Right atrium auricular region (tissue), 2 donors: ENCODE measurements around the gene SLC1A5. TPM values are rescaled to one million over a fixed set of nuclear protein-coding genes. Genes with fewer than 3 reads are reported as not detected.

Experiments
- DNase-seq: peaks from one replicate; pipeline ENCODE4 v3.0.0-alpha.2; 2019; ENCODE audit warnings: low spot score
- H3K27ac ChIP-seq, 2 donors: fragments of 200-600 bp; sonication (generic); 1 replicate in 1 of 2; 2 replicates in 1 of 2; pipeline ENCODE4 v1.5.1; 2016 to 2019
- H3K27me3 ChIP-seq, 2 donors: fragments of 200-600 bp; sonication (generic); one replicate each; pipeline versions ENCODE4 v1.5.1 to v1.6.0; 2017 to 2019
- H3K36me3 ChIP-seq: fragments of 200-600 bp; sonication (generic); one replicate; pipeline ENCODE4 v1.5.1; 2016
- H3K4me1 ChIP-seq, 2 donors: fragments of 200-600 bp; sonication (generic); one replicate each; pipeline versions ENCODE4 v1.5.1 to v1.6.0; 2017 to 2019
- H3K4me3 ChIP-seq, 2 donors: fragments of 200-600 bp; sonication (generic); 1 replicate in 1 of 2; 2 replicates in 1 of 2; pipeline ENCODE4 v1.5.1; 2017 to 2019; ENCODE audit warnings: mild to moderate bottlenecking in 1 of 2, moderate library complexity in 1 of 2
- H3K9me3 ChIP-seq, 2 donors: fragments of 200-600 bp; sonication (generic); one replicate each; pipeline ENCODE4 v1.5.1; 2019
- total RNA-seq, 2 donors: library from RNA; depleted of rRNA; stranded (reverse); fragments of >200 nt; gene quantifications; one replicate each; pipeline ENCODE4 v1.1.0, GENCODE V29; 2016
- TF ChIP-seq, protein P1 (sequence below), 2 donors: fragments of 200-600 bp; sonication (generic); IDR thresholded peaks; one replicate each; pipeline ENCODE4 v1.5.1; 2019; ENCODE audit warnings: antibody characterized with exemption in 2 of 2

The SLC1A5 gene
- total RNA-seq, 2 donors from 2014 or later = 21.2 to 42.6 TPM

DNA sequence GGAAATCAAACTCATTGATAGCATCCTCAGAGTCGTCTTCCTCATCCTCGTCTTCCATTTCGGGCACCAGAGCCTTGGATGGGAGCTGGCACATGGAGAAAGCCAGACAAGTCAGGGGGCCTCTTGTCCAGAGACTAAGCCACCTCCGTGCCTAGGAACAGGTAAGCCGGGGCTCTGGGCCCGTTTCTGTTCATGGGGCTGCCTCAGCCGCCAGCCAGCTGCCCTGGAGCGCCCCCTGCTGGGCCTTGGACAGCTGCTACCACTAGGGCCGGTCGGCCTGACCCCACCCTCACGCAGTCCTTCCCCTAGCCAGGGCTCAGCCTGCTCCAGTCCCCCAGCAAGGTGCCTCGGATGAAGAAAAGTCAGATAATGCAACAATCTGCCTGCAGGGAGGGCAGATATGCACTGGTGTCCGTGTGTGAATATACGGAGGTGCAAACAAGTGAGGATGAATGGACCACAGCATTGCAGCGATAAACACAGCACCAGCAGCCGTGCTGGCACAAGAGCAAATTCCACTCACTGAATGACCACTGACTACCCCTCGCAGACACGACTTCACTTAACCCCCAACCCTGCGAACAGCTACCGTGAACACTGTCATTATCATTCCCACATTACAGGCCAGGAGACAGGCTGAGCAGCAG, 59.6 kb downstream of the SLC1A5 start:
- H3K27me3 ChIP-seq = no peaks in the 10 kb centered on the region
- peaks cover 0 to 39% of the 10 kb centered on the region in 2 donors for H3K4me1 ChIP-seq

GRCh38 chr19:46728208-46728607, 60.2 kb downstream of the SLC1A5 start:
- H3K4me3 ChIP-seq = no peak overlapping the region
- H3K9me3 ChIP-seq = no peaks in the 10 kb centered on the region
- H3K27ac ChIP-seq = peak overlapping the region; percentile 19 to 29
- H3K4me1 ChIP-seq = peaks cover 0 to 39% of the 10 kb centered on the region in 2 donors
- H3K36me3 ChIP-seq = peaks cover 90% of the 10 kb centered on the region
- H3K27me3 ChIP-seq = no peaks in the 10 kb centered on the region
- DNase-seq = no peak
- TF ChIP-seq, protein P1, sequence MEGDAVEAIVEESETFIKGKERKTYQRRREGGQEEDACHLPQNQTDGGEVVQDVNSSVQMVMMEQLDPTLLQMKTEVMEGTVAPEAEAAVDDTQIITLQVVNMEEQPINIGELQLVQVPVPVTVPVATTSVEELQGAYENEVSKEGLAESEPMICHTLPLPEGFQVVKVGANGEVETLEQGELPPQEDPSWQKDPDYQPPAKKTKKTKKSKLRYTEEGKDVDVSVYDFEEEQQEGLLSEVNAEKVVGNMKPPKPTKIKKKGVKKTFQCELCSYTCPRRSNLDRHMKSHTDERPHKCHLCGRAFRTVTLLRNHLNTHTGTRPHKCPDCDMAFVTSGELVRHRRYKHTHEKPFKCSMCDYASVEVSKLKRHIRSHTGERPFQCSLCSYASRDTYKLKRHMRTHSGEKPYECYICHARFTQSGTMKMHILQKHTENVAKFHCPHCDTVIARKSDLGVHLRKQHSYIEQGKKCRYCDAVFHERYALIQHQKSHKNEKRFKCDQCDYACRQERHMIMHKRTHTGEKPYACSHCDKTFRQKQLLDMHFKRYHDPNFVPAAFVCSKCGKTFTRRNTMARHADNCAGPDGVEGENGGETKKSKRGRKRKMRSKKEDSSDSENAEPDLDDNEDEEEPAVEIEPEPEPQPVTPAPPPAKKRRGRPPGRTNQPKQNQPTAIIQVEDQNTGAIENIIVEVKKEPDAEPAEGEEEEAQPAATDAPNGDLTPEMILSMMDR (IDR thresholded peaks at IDR 0.05) = no peak

More for the DNA sequence above, 59.6 kb downstream of the SLC1A5 start:
- Histone ChIP-seq H3K27ac (peak overlapping the region in 1 of 2 donors; percentile 19), H3K4me3 (no peak overlapping the region), H3K9me3 (no peaks in the 10 kb centered on the region), H3K36me3 (peaks cover 90% of the 10 kb centered on the region)
- TF ChIP-seq, protein P1 (IDR thresholded peaks at IDR 0.05) = peak; percentile 84 to 97
- peak; percentile 71 for DNase-seq

- peak overlapping the region in 1 of 2 donors; percentile 29 for H3K27ac ChIP-seq
- peaks cover 0 to 36% of the 10 kb centered on the region in 2 donors for H3K4me1 ChIP-seq
- no peaks in the 10 kb centered on the region for H3K27me3 ChIP-seq
- H3K4me3 ChIP-seq = no peak overlapping the region
- TF ChIP-seq, protein P1 (IDR thresholded peaks at IDR 0.05) = no peak
- peaks cover 90% of the 10 kb centered on the region for H3K36me3 ChIP-seq
- DNase-seq = no peak
- H3K9me3 ChIP-seq = no peaks in the 10 kb centered on the region
Observed at GRCh38 chr19:46727757-46728156, 60.6 kb downstream of the SLC1A5 start.

GRCh38 chr19:46726971-46727501, 61.4 kb downstream of the SLC1A5 start:
- DNase-seq = no peak
- TF ChIP-seq, protein P1 (IDR thresholded peaks at IDR 0.05) = no peak
- Histone ChIP-seq H3K9me3 (no peaks in the 10 kb centered on the region), H3K4me1 (peaks cover 0 to 35% of the 10 kb centered on the region in 2 donors), H3K27me3 (no peaks in the 10 kb centered on the region), H3K36me3 (peaks cover 90% of the 10 kb centered on the region), H3K27ac (no peak overlapping the region), H3K4me3 (no peak overlapping the region)

DNA sequence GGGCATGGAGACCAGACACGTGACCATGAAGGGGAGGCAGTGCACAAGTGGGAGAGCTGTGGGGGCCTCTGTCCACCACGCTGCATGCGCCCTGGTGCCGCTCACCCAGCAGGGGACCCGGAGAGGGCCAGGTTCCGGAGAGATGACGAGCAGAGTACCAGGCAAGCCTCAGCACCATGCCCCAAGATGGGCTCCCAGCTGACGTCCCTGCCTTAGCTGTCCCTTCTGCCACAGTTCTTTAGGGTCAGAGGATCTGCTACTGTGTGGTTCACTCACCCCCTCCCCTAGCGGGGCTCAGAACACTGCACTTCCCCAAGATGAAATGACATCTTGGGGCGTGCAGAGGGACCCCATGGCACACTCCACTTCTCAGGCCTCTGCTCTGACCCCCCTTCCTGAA, 61.8 kb downstream of the SLC1A5 start:
- Histone ChIP-seq H3K4me3 (no peak overlapping the region), H3K9me3 (no peaks in the 10 kb centered on the region), H3K4me1 (peaks cover 0 to 35% of the 10 kb centered on the region in 2 donors), H3K27ac (no peak overlapping the region), H3K27me3 (no peaks in the 10 kb centered on the region), H3K36me3 (peaks cover 94% of the 10 kb centered on the region)
- DNase-seq = no peak
- TF ChIP-seq, protein P1 (IDR thresholded peaks at IDR 0.05) = no peak
